GM20431 (cell line): ENCODE results near the gene ZNF773.

ENCODE experiments used
- in situ Hi-C: fragments of 300-500 bp; cut with MseI, MboI; formaldehyde crosslinking; loops from one replicate; pipeline ENCODE4 v1.15.0; 2020; ENCODE audit warnings: low sequenced_read_pairs; ENCODE audit not compliant: unreplicated experiment

ZNF773 gene

GRCh38 chr19:57557659-57558058 is 57.9 kb downstream of the ZNF773 start:
- in situ Hi-C loops, result no loop called here
